ENCODE data around the gene NDRG4. TPM values are rescaled to one million over a fixed set of nuclear protein-coding genes. Genes with fewer than 3 reads are reported as not detected.
"Not testable (repeated sequence)": the region's sequence is repeated elsewhere in the genome, so short reads cannot be mapped to it uniquely, and the experiment has no call there.

The NDRG4 gene
- total RNA-seq, 2 experiments from 2014 or later = 0.83 to 1.2 TPM

DNA sequence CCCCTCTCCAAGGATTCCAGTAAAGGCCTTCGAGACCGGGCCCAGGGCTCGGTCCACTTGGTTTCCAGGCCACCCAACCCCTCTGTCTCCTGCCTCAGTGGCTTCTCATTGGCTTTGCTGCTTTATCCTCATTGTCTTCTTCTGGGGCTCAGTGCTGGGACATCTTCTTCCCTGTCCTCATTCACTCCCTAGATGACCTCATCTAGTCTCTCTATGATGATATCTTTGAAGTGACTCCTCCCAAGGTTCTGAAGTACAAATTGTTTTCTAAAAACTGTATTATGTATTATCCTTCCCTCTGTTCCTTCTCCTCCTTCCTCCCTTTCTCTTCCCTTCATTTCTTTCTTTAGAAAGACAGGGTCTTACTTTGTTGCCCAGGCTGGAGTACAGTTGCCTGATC, 27.1 kb upstream of the NDRG4 start:
- Mint-ChIP-seq H3K4me3 (no peak overlapping the region), H3K9me3 (no peaks in the 10 kb centered on the region), H3K4me1 (no peaks in the 10 kb centered on the region), H3K36me3 (ENCODE audit: low read depth) (no peaks in the 10 kb centered on the region), H3K27ac (no peak overlapping the region), H3K27me3 (peaks cover 27% of the 10 kb centered on the region)
- ChIA-PET CTCF (interaction anchor here (0.6 to 0.7 kb wide), 2 partner anchors 41 to 96 kb away, joined by 4 to 6 read pairs; no protein-coding TSS in a partner anchor), POLR2A (no interaction called here)
- no peak for DNase-seq

DNA sequence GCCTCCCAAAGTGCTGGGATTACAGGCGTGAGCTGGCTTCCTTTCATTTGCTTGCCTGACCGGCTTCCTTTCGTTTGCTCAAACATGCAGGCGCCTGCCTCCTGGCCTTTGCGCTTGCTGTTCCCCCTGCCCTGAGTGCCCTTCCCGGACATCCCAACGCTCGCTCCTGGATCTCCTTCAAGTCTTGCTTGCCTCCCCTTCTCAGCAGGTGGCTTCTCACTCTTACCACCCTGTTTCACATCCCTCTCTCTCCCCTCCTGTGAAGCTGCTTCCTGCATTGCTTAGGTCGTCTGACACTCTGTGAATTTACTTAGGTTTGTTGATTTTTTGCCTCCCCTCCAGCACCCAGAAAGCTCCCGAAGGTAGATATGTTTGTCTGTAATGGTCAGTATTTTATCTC, 25.6 kb upstream of the NDRG4 start:
- CTCF ChIA-PET = interaction anchor here (0.6 kb wide), 1 partner anchor 140 kb away, joined by 3 read pairs; no protein-coding TSS in a partner anchor
- POLR2A ChIA-PET = interaction anchor here (1.4 kb wide), 1 partner anchor 82 kb away, joined by 5 read pairs; the partner anchor contains the start of gene GINS3
- no peak overlapping the region for H3K27ac Mint-ChIP-seq
- no peak overlapping the region for H3K4me3 Mint-ChIP-seq
- peaks cover 23% of the 10 kb centered on the region for H3K27me3 Mint-ChIP-seq
- H3K4me1 Mint-ChIP-seq = no peaks in the 10 kb centered on the region
- H3K36me3 Mint-ChIP-seq (ENCODE audit: low read depth) = no peaks in the 10 kb centered on the region
- no peaks in the 10 kb centered on the region for H3K9me3 Mint-ChIP-seq
- no peak for DNase-seq

DNA sequence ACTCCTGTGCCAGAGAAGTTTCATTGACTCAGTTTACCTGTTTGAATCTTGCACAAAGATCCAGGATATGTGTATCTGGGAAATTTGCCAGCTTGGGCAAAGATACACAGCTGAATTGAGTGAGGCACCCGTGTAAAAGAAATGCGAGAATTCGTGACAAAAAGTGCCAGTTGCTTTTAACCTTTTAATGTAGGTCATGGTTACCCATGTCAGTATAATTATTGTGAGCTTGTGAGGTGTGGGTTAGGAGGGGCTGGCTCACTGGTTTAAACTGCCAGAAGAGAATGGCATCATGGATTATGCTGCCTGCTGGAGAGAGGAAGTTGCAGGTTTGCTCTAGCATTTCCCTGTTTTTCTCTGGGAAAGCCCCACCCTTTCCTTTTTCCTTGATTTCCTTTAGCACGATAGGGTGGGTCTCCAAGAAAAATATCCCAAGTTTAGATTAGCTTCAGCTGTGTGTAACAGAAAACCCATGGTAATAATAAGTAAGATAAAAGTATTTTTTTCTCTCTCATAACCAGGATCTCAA, 24.8 kb upstream of the NDRG4 start:
- H3K9me3 Mint-ChIP-seq = no peaks in the 10 kb centered on the region

DNA sequence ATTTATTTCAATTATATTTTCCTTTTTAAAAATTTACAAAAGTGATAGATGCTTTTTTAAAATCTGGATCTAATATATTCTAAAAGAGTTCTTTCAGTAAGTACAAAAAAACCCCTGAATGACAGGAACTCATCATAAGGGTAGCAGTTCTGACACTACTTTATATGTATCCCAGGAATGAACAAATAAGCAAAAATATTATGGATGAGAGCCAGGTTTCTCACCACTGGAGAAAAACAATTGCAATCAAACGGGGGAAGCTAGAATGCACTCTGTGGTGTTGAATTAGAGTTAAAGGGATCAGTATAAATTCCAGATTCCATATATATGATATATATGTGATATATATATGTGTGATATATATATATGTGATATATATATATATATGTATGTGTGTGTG, 23.2 kb upstream of the NDRG4 start:
- ChIA-PET CTCF (no interaction called here), POLR2A (no interaction called here)
- no peaks in the 10 kb centered on the region for H3K4me1 Mint-ChIP-seq
- no peak overlapping the region for H3K27ac Mint-ChIP-seq
- H3K27me3 Mint-ChIP-seq = peaks cover 17% of the 10 kb centered on the region
- H3K36me3 Mint-ChIP-seq (ENCODE audit: low read depth) = no peaks in the 10 kb centered on the region
- H3K9me3 Mint-ChIP-seq = no peaks in the 10 kb centered on the region
- H3K4me3 Mint-ChIP-seq = no peak overlapping the region
- DNase-seq = no peak

More for the DNA sequence above, 24.8 kb upstream of the NDRG4 start:
- Mint-ChIP-seq H3K27ac (no peak overlapping the region), H3K4me3 (no peak overlapping the region), H3K4me1 (no peaks in the 10 kb centered on the region), H3K36me3 (ENCODE audit: low read depth) (no peaks in the 10 kb centered on the region), H3K27me3 (peaks cover 20% of the 10 kb centered on the region)
- DNase-seq = no peak
- POLR2A ChIA-PET = interaction anchor here (0.7 to 1.4 kb wide), 2 partner anchors 83 to 227 kb away, joined by 3 to 5 read pairs; partner anchors contain the start of gene GINS3
- CTCF ChIA-PET = interaction anchor here (0.6 to 1.1 kb wide), 2 partner anchors 15 to 141 kb away, joined by 3 read pairs; no protein-coding TSS in a partner anchor

DNA sequence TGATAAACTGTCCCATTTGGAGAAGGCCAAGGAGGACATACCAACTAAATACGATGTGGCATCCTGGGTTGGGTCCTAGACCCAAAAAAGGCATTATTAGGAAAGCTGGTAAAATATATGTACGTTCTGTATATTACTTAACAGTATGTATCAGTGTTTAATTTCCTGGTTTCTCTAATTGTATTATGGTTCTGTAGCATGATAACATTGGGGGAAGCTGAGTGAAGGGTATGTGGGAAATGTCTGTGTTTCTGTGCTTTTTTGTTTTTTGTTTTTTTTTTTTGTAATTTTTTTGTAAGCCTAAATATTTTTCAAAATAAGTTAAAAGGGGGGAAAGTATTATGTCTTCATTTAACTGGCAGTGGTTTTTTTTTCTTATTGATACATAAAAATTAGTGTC, 21.5 kb upstream of the NDRG4 start:
- Mint-ChIP-seq H3K4me3 (no peak overlapping the region), H3K27ac (no peak overlapping the region), H3K4me1 (no peaks in the 10 kb centered on the region), H3K27me3 (peaks cover 17% of the 10 kb centered on the region), H3K36me3 (ENCODE audit: low read depth) (no peaks in the 10 kb centered on the region), H3K9me3 (no peaks in the 10 kb centered on the region)
- DNase-seq = no peak
- POLR2A ChIA-PET = no interaction called here
- CTCF ChIA-PET = no interaction called here

DNA sequence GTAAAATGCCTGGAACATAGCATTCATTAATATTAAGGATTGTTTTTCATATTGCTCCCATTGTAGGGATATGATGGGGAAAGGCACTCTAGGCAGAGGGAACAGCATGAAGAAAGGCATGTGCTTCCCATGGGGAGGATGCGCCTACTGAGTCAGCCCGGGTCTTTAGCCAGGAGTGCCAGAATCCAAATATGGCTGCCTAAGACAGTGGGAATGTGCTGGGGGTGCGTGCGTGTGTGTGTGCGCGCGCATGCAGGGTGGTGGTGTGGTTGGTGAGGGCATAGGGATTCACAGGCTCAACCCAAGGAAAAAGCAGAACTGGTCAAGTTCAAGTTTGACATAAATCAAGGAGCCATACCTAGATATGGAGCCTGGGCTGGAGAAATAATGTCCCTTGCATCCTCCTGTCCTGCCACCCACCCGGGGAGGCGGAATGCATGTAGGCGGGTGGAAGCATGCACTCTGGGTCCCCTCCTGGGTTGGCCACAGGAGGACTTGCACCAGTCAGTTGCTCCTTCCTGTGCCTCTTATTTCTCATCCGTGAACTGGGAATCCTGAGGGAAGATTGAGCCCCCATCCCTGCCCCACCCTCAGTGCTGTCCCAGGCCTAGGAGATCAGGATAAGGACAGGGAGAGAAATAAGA, 18.6 kb upstream of the NDRG4 start:
- Mint-ChIP-seq H3K27me3 (peaks cover 5% of the 10 kb centered on the region), H3K9me3 (no peaks in the 10 kb centered on the region), H3K4me1 (no peaks in the 10 kb centered on the region), H3K4me3 (no peak overlapping the region), H3K27ac (no peak overlapping the region), H3K36me3 (ENCODE audit: low read depth) (no peaks in the 10 kb centered on the region)
- DNase-seq = no peak
- POLR2A ChIA-PET = interaction anchor here (0.6 kb wide), 1 partner anchor 70 kb away, joined by 3 read pairs; no protein-coding TSS in a partner anchor
- CTCF ChIA-PET = no interaction called here

DNA sequence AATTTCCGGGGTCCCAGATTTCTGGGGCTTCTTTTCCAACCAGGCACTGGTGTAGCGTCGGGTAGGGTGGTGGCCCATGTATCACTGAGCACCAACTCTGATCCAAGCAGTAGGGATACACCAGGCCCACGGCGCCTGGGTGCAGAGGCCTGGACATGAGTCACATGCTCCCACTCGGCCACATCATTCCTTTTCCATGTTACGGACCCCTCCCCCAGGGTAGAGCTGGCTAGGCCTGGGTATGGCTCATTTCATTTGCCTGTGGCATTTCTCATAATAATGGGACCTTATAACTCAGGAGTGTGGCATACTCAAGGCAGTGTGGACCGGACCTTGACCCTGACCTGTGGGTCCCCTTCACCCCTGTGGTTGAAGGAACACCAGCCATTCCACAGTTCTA, 18.0 kb upstream of the NDRG4 start:
- H3K4me1 Mint-ChIP-seq = no peaks in the 10 kb centered on the region
- H3K27me3 Mint-ChIP-seq = peaks cover 5% of the 10 kb centered on the region
- no peaks in the 10 kb centered on the region for H3K9me3 Mint-ChIP-seq
- CTCF ChIA-PET = no interaction called here
- H3K27ac Mint-ChIP-seq = no peak overlapping the region
- no peak for DNase-seq
- POLR2A ChIA-PET = no interaction called here
- no peak overlapping the region for H3K4me3 Mint-ChIP-seq
- H3K36me3 Mint-ChIP-seq (ENCODE audit: low read depth) = no peaks in the 10 kb centered on the region

DNA sequence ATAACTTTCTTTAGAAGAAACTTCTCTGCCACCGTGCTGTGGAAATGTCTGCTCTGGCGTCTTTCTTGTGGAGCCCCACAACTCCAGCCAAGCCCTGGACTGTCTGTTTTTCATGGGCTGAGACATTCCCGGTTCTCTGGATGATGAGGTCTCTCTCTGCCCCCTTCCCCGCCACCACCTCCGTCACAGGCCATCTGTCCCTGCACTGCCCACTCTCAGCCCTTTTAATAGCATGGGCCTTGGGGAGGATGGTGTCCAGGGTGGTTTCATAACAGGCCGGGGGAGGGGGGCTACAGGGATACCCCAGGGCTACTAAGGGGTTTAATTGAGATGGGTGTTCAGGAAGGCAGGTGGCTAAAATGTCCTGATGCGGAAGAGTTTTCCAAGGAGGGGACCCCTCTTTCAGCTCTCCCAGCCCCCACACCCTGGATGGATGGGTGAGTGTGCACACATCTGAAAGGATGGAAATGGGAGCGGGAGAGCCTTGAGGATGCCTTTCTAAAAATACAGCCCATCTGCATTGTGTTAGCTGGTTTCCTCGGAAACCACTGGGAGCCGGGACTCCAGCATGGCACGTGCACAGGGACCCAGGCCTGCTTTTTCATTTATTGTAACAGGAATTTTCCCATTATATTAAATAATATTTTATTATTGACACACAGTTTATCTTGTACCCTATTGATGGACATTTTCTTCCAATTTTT, 14.6 kb upstream of the NDRG4 start:
- H3K27ac Mint-ChIP-seq = no peak overlapping the region
- peaks cover 3% of the 10 kb centered on the region for H3K27me3 Mint-ChIP-seq
- ChIA-PET POLR2A (no interaction called here), CTCF (interaction anchor here (0.5 to 7.4 kb wide), 4 partner anchors 10 to 302 kb away, joined by 3 to 213 read pairs (median 4); no protein-coding TSS in a partner anchor)
- H3K4me1 Mint-ChIP-seq = no peaks in the 10 kb centered on the region
- DNase-seq = no peak
- no peaks in the 10 kb centered on the region for H3K9me3 Mint-ChIP-seq
- H3K4me3 Mint-ChIP-seq = no peak overlapping the region
- no peaks in the 10 kb centered on the region for H3K36me3 Mint-ChIP-seq (ENCODE audit: low read depth)

DNA sequence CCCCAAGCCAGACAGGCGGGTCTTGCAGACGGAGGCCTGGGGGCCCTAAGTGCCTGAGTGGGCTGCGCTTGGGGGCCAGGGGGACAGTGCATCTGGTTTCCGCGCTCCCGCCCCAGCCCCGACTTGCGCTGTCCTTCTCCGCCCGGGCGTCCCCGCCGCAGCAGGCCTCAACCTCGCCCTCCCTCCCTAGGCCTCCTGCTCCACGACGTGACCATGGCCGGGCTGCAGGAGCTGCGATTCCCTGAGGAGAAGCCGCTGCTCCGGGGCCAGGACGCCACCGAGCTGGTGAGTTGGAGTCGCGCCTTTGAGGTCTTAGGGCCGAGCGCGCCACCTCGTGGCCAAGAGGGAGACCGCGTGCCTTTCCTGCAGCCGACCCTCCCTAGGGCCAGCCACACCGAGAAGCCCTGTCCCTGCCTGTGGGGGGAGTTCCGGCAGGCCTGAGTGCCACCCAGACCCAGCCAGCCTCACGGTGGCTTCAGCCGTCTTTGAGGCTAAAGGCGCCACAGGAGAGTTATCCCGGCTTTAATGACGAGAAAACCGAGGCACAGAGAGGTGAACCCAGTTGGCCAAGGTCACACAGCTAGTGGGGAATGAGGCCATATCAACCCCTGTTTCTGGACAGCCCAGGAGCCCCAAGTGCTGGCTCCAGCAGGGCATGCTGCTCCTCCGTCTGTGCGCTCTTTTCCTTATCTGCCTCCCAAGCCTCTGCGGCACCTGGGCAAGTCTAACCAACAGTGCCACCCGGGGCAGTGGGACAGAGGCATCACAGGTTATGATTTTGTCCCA, 12.2 kb upstream of the NDRG4 start:
- POLR2A ChIA-PET = interaction anchor here (2.4 kb wide), 1 partner anchor 151 kb away, joined by 9 read pairs; no protein-coding TSS in a partner anchor
- Mint-ChIP-seq H3K27ac (no peak overlapping the region), H3K9me3 (no peaks in the 10 kb centered on the region)

DNA sequence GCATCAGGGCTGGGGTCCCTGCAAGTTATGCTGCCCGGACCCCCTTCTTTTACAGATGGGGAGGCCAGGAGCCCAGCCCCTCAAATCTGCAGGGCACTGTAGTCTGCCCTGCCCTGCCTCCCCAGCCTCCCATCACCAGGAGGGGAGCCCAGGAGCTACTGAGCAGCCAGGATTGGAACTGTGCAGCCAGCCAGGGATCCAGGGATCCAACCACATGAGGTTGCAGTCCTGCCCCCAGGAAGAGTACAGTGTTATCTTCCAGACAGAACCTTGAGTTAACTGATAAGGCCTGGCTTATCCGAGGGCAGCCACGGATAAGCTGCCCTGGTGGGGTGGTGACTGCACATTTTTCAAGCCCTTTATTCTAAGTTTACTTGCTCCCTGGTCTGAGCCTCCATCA, 11.4 kb upstream of the NDRG4 start:
- Mint-ChIP-seq H3K27ac (no peak overlapping the region), H3K4me1 (no peaks in the 10 kb centered on the region), H3K9me3 (no peaks in the 10 kb centered on the region), H3K4me3 (no peak overlapping the region), H3K36me3 (ENCODE audit: low read depth) (no peaks in the 10 kb centered on the region), H3K27me3 (peaks cover 6% of the 10 kb centered on the region)
- POLR2A ChIA-PET = interaction anchor here (2.4 kb wide), 1 partner anchor 152 kb away, joined by 9 read pairs; no protein-coding TSS in a partner anchor
- DNase-seq = no peak
- CTCF ChIA-PET = interaction anchor here (0.6 to 7.4 kb wide), 9 partner anchors 30 to 189 kb away, joined by 3 to 213 read pairs (median 3); no protein-coding TSS in a partner anchor

More for the DNA sequence above, 12.2 kb upstream of the NDRG4 start:
- no peak overlapping the region for H3K4me3 Mint-ChIP-seq
- no peaks in the 10 kb centered on the region for H3K36me3 Mint-ChIP-seq (ENCODE audit: low read depth)
- H3K4me1 Mint-ChIP-seq = no peaks in the 10 kb centered on the region
- CTCF ChIA-PET = interaction anchor here (0.6 to 7.4 kb wide), 13 partner anchors 26 to 188 kb away, joined by 3 to 213 read pairs (median 3); partner anchors contain the start of gene GINS3
- H3K27me3 Mint-ChIP-seq = peaks cover 3% of the 10 kb centered on the region
- DNase-seq = peak; percentile 74

DNA sequence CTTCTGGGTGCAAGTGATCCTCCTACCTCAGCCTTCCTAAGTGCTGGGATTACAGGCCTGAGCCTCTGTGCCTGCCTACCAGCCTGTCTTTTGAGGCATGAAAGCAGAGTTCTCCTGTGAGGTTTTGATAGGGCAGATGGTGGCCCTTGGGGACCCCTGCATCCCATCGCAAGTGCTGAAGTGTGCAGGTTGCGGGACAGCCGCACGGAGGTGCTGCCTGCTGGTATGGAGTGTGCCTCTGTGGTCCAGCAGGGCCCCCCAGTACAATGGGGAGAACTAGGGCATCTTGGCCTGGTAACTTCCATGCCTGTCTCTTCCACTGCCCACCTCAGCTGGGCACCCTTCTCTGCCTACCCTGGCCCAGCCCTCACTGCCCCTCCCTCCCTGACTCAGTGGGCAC, 9.9 kb upstream of the NDRG4 start:
- Mint-ChIP-seq H3K4me3 (no peak overlapping the region), H3K27me3 (peaks cover 6% of the 10 kb centered on the region), H3K27ac (no peak overlapping the region), H3K9me3 (no peaks in the 10 kb centered on the region), H3K36me3 (ENCODE audit: low read depth) (no peaks in the 10 kb centered on the region), H3K4me1 (peaks cover 3% of the 10 kb centered on the region)
- ChIA-PET CTCF (interaction anchor here (1.0 to 7.4 kb wide), 2 partner anchors 15 to 152 kb away, joined by 3 to 213 read pairs; no protein-coding TSS in a partner anchor), POLR2A (no interaction called here)
- DNase-seq = no peak

DNA sequence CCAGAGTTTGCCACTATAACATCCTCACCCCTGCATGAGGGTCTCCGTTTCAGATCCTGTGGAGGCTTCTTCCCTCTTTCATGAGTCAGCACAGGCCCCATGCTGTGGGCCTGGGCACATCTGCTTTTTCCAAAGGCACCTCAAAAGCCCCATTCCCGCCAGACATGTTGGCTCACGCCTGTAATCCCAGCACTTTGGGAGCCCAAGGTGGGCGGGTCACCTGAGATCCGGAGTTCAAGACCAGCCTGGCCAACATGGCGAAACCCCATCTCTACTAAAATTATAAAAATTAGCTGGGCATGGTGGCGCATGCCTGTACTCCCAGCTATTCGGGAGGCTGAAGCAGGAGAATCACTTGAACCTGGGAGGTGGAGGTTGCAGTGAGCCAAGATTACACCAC, 9.4 kb upstream of the NDRG4 start:
- H3K4me3 Mint-ChIP-seq; H3K27ac Mint-ChIP-seq; POLR2A ChIA-PET; H3K4me1 Mint-ChIP-seq; DNase-seq; H3K27me3 Mint-ChIP-seq; H3K9me3 Mint-ChIP-seq; H3K36me3 Mint-ChIP-seq (ENCODE audit: low read depth): not testable (repeated sequence)
- CTCF ChIA-PET = interaction anchor here (1.0 to 4.1 kb wide), 3 partner anchors 15 to 155 kb away, joined by 3 to 29 read pairs (median 3); no protein-coding TSS in a partner anchor
